ENCODE measurements around the gene PEA15. TPM values are rescaled to one million over a fixed set of nuclear protein-coding genes. Genes with fewer than 3 reads are reported as not detected.

Gene PEA15
- total RNA-seq, 4 donors from 2014 or later = 25.8 to 92.5 (median 27.3) TPM

DNA sequence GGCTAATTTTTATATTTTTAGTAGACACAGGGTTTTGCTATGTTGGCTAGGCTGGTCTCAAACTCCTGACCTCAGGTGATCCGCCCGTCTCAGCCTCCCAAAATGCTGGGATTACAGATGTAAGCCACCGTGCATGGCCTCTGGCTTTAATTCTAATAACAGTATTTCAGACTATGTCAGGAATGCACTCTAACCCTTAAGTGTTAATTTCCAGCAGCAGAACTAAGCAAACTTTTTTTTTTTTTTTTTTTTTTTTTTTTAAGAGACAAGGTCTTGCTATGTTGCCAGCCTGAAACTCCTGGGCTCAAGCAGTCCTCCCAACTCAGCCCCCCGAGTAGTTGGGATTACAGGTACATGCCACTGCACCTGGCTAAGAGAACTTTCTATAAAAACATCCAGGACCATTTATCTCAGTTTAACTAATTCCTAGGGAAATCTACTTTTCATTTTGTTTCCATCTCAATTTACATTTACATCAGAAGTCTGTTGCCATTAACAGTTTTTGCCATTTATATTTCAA is 50.7 kb downstream of the PEA15 start:
- Histone ChIP-seq H3K4me3 (no peak overlapping the region), H3K4me1 (peaks cover 12 to 65% (median 17%) of the 10 kb centered on the region in 4 donors), H3K36me3 (no peaks in the 10 kb centered on the region), H3K27ac (no peak overlapping the region), H3K27me3 (no peaks in the 10 kb centered on the region), H3K9me3 (no peaks in the 10 kb centered on the region)
- intact Hi-C loops (cut with DNase I; ENCODE audit: low total_unique reads) = no loop called here
- in situ Hi-C loops (cut with MboI; ENCODE audit: low pct_ligation_motif_present in 1 of 4, low pct_unique_long_range_greater_than_20kb in 1 of 4, low sequenced_read_pairs in 3 of 4) = loop anchor here in 1 of 4 donors (10.0 kb wide), 1 partner anchor 61 kb away; the partner anchor contains the start of gene CASQ1
- DNase-seq = no peak
- TF ChIP-seq POLR2A (IDR thresholded peaks at IDR 0.05) = no peak
- TF ChIP-seq, protein P1, sequence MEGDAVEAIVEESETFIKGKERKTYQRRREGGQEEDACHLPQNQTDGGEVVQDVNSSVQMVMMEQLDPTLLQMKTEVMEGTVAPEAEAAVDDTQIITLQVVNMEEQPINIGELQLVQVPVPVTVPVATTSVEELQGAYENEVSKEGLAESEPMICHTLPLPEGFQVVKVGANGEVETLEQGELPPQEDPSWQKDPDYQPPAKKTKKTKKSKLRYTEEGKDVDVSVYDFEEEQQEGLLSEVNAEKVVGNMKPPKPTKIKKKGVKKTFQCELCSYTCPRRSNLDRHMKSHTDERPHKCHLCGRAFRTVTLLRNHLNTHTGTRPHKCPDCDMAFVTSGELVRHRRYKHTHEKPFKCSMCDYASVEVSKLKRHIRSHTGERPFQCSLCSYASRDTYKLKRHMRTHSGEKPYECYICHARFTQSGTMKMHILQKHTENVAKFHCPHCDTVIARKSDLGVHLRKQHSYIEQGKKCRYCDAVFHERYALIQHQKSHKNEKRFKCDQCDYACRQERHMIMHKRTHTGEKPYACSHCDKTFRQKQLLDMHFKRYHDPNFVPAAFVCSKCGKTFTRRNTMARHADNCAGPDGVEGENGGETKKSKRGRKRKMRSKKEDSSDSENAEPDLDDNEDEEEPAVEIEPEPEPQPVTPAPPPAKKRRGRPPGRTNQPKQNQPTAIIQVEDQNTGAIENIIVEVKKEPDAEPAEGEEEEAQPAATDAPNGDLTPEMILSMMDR (IDR thresholded peaks at IDR 0.05) = no peak
- TF ChIP-seq EP300 (IDR thresholded peaks at IDR 0.05; ENCODE audit: low read depth) = no peak
- TF ChIP-seq POLR2AphosphoS5 (IDR thresholded peaks at IDR 0.05) = no peak
- WGBS, 2 donors (ENCODE audit: low coverage in 1 of 2) = 85 to 100% methylated on average over 4 of the region's 4 CpGs

DNA sequence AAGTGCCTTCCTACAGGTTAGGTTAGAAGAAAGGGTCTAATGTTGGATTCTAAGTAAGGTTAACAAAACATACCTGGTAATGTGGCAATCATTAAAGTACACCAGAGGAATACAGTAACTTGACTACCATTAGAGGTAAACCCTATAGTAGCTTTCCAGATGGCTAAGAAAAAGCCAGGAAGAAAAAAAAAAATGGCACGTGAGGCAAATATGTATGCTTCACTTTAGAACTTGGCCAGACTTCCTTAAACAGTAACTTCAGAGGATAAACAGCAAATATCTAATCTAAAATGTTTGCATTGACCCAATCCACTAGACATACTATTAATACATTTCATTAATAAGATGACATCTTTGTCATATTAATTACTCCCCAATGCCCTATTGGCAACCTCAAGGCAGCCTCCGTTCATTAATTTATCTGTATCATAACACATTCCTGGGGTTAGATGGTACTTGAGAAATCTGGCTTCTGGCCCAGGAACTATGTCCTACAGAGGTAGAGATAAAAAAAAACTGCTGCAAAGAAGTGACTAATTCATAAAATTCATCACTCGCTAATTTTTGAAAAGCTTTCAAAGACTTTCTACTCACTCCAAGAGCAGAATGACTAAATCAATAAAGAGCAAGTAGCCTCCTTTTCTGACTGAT is 51.3 kb downstream of the PEA15 start:
- in situ Hi-C loops (cut with MboI; ENCODE audit: low pct_ligation_motif_present in 1 of 4, low pct_unique_long_range_greater_than_20kb in 1 of 4, low sequenced_read_pairs in 3 of 4) (loop anchor here in 1 of 4 donors (10.0 kb wide), 1 partner anchor 62 kb away; the partner anchor contains the start of gene CASQ1), intact Hi-C loops (cut with DNase I; ENCODE audit: low total_unique reads) (no loop called here)
- H3K4me3 ChIP-seq = no peak overlapping the region
- peak overlapping the region in 1 of 4 donors; percentile 9 for H3K27ac ChIP-seq
- TF ChIP-seq EP300 (IDR thresholded peaks at IDR 0.05; ENCODE audit: low read depth) (no peak), POLR2A (IDR thresholded peaks at IDR 0.05) (no peak), POLR2AphosphoS5 (IDR thresholded peaks at IDR 0.05) (no peak)
- TF ChIP-seq, protein P1 (IDR thresholded peaks at IDR 0.05) = no peak
- no peaks in the 10 kb centered on the region for H3K36me3 ChIP-seq
- H3K9me3 ChIP-seq = no peaks in the 10 kb centered on the region
- H3K27me3 ChIP-seq = no peaks in the 10 kb centered on the region
- DNase-seq = no peak
- WGBS, 2 donors (ENCODE audit: low coverage in 1 of 2) = 46 to 53% methylated on average over 3 of the region's 3 CpGs
- peaks cover 12 to 64% (median 23%) of the 10 kb centered on the region in 4 donors for H3K4me1 ChIP-seq

GRCh38 chr1:160257411-160258015 is 52.3 kb downstream of the PEA15 start:
- Histone ChIP-seq H3K36me3 (no peaks in the 10 kb centered on the region), H3K27ac (peak overlapping the region in 2 of 4 donors; percentile 18 to 29), H3K9me3 (no peaks in the 10 kb centered on the region), H3K4me1 (peaks cover 12 to 55% (median 24%) of the 10 kb centered on the region in 4 donors), H3K4me3 (no peak overlapping the region), H3K27me3 (no peaks in the 10 kb centered on the region)
- WGBS, 2 donors (ENCODE audit: low coverage in 1 of 2) = 80 to 96% methylated on average over 6 of the region's 6 CpGs
- intact Hi-C loops (cut with DNase I; ENCODE audit: low total_unique reads) (no loop called here), in situ Hi-C loops (cut with MboI; ENCODE audit: low pct_ligation_motif_present in 1 of 4, low pct_unique_long_range_greater_than_20kb in 1 of 4, low sequenced_read_pairs in 3 of 4) (loop anchor here in 1 of 4 donors (10.0 kb wide), 1 partner anchor 63 kb away; the partner anchor contains the start of gene CASQ1)
- TF ChIP-seq, protein P1 (IDR thresholded peaks at IDR 0.05) = no peak
- TF ChIP-seq POLR2A (IDR thresholded peaks at IDR 0.05) (no peak), POLR2AphosphoS5 (IDR thresholded peaks at IDR 0.05) (no peak), EP300 (IDR thresholded peaks at IDR 0.05; ENCODE audit: low read depth) (no peak)
- DNase-seq = no peak

DNA sequence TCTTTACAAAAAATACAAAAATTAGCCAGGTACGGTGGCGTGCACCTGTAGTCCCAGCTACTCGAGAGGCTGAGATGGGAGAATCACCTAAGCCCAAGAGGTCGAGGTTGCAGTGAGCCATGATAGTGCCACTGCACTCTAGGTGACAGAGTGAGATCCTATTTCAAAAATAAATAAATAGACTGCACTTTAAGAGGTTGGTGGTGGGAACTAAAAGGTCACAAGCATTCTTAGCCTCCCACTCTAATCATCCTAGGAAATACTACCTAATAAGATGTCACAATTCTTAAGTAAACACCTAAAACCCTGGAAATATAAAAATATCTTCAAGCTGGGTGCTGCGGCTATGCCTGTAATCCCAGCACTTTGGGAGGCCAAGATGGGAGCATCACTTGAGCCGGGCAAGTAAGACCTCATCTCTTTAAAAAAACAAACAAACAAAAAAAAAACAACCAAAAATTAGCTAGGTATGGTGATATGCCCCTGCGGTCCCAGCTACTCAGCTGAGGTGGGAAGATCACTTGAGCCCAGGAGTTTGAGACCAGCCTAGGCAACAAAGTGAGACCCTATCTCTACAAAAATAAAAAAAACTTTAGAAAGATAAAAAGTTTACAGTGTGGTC is 53.1 kb downstream of the PEA15 start:
- Histone ChIP-seq H3K9me3 (no peaks in the 10 kb centered on the region), H3K27me3 (no peaks in the 10 kb centered on the region), H3K4me3 (no peak overlapping the region), H3K4me1 (peaks cover 12 to 61% (median 24%) of the 10 kb centered on the region in 4 donors), H3K36me3 (no peaks in the 10 kb centered on the region), H3K27ac (no peak overlapping the region)
- intact Hi-C loops (cut with DNase I; ENCODE audit: low total_unique reads) (no loop called here), in situ Hi-C loops (cut with MboI; ENCODE audit: low pct_ligation_motif_present in 1 of 4, low pct_unique_long_range_greater_than_20kb in 1 of 4, low sequenced_read_pairs in 3 of 4) (loop anchor here in 1 of 4 donors (10.0 kb wide), 1 partner anchor 63 kb away; the partner anchor contains the start of gene CASQ1)
- WGBS, 2 donors (ENCODE audit: low coverage in 1 of 2) = 84 to 92% methylated on average over 3 to 7 of the region's 7 CpGs
- no peak for DNase-seq
- TF ChIP-seq POLR2AphosphoS5 (IDR thresholded peaks at IDR 0.05) = no peak
- TF ChIP-seq POLR2A (IDR thresholded peaks at IDR 0.05) = no peak
- TF ChIP-seq, protein P1 (IDR thresholded peaks at IDR 0.05) = no peak
- no peak for TF ChIP-seq EP300 (IDR thresholded peaks at IDR 0.05; ENCODE audit: low read depth)
